Activated CD4-positive, CD25-positive, alpha-beta regulatory T cell treated with anti-CD3 and anti-CD28 coated beads, Interleukin-2, amount 50 U/mL, for 72 hours (primary cell): Measurements from ENCODE around the gene ADAM12.
"Not testable (repeated sequence)": the region's sequence is repeated elsewhere in the genome, so short reads cannot be mapped to it uniquely, and the experiment has no call there.

Experiments
- DNase-seq: peaks from one replicate; pipeline ENCODE4 v3.0.0; 2021

Gene ADAM12

GRCh38 chr10:125999694-126000093, 388.6 kb downstream of the ADAM12 start:
- no peak for DNase-seq

- peak; percentile 36 for DNase-seq
Measured at GRCh38 chr10:125997586-125997985, 390.7 kb downstream of the ADAM12 start.

GRCh38 chr10:125995726-125996304, 392.5 kb downstream of the ADAM12 start:
- no peak for DNase-seq

GRCh38 chr10:125994601-125995000, 393.7 kb downstream of the ADAM12 start:
- no peak for DNase-seq

- no peak for DNase-seq
Measured at GRCh38 chr10:125992254-125992653, 396.0 kb downstream of the ADAM12 start.

GRCh38 chr10:125991392-125991791, 396.9 kb downstream of the ADAM12 start:
- DNase-seq = no peak

GRCh38 chr10:125990974-125991373, 397.3 kb downstream of the ADAM12 start:
- DNase-seq = no peak

- no peak for DNase-seq
Measured at GRCh38 chr10:125989791-125990190, 398.5 kb downstream of the ADAM12 start.

GRCh38 chr10:125985557-125986240, 402.6 kb downstream of the ADAM12 start:
- DNase-seq = no peak

- no peak for DNase-seq
Measured at GRCh38 chr10:125984865-125985495, 403.3 kb downstream of the ADAM12 start.

GRCh38 chr10:125984346-125984745, 403.9 kb downstream of the ADAM12 start:
- no peak for DNase-seq

- no peak for DNase-seq
Measured at GRCh38 chr10:125983656-125984055, 404.6 kb downstream of the ADAM12 start.

GRCh38 chr10:125983161-125983560, 405.1 kb downstream of the ADAM12 start:
- DNase-seq = no peak

- DNase-seq = no peak
Measured at GRCh38 chr10:125982260-125982948, 405.9 kb downstream of the ADAM12 start.

- no peak for DNase-seq
Measured at GRCh38 chr10:125980521-125981035, 407.7 kb downstream of the ADAM12 start.

- no peak for DNase-seq
Measured at GRCh38 chr10:125979976-125980375, 408.3 kb downstream of the ADAM12 start.

- no peak for DNase-seq
Measured at GRCh38 chr10:125976960-125977605, 411.2 kb downstream of the ADAM12 start.

GRCh38 chr10:125970077-125970630, 418.1 kb downstream of the ADAM12 start:
- not testable (repeated sequence) for DNase-seq

- DNase-seq = no peak
Measured at GRCh38 chr10:125967533-125967932, 420.7 kb downstream of the ADAM12 start.

GRCh38 chr10:125964558-125964957, 423.7 kb downstream of the ADAM12 start:
- DNase-seq = no peak
